BLaER1 (cell line): ENCODE results near the gene ZSCAN32.

Experiments used
- H3K27ac ChIP-seq: shearing (Covaris generic); formaldehyde crosslinking; 2 replicates; pipeline ENCODE4 v1.8.1; 2022
- H3K27me3 ChIP-seq: shearing (Covaris generic); formaldehyde crosslinking; 2 replicates; pipeline ENCODE4 v1.8.1; 2022
- H3K36me3 ChIP-seq: shearing (Covaris generic); formaldehyde crosslinking; 2 replicates; pipeline ENCODE4 v1.8.1; 2022
- H3K4me1 ChIP-seq: shearing (Covaris generic); formaldehyde crosslinking; 2 replicates; pipeline ENCODE4 v1.8.1; 2022
- H3K4me2 ChIP-seq: shearing (Covaris generic); formaldehyde crosslinking; 2 replicates; pipeline ENCODE4 v1.8.1; 2022
- H3K4me3 ChIP-seq: shearing (Covaris generic); formaldehyde crosslinking; 2 replicates; pipeline ENCODE4 v1.8.1; 2022
- H3K9ac ChIP-seq: shearing (Covaris generic); formaldehyde crosslinking; 2 replicates; pipeline ENCODE4 v1.8.1; 2022
- H3K9me3 ChIP-seq: shearing (Covaris generic); formaldehyde crosslinking; 2 replicates; pipeline ENCODE4 v1.8.1; 2022
- H4K20me1 ChIP-seq: shearing (Covaris generic); formaldehyde crosslinking; 2 replicates; pipeline ENCODE4 v1.8.1; 2022
- Cebpa-rat ChIP-seq: shearing (Covaris generic); IDR thresholded peaks from 2 replicates; pipeline ENCODE4 v1.8.1; 2022

Gene ZSCAN32

GRCh38 chr16:3362931-3363330 is 37.9 kb downstream of the ZSCAN32 start:
- H3K4me1 ChIP-seq = no peaks in the 10 kb centered on the region
- no peak overlapping the region for H3K27ac ChIP-seq
- no peaks in the 10 kb centered on the region for H4K20me1 ChIP-seq
- no peak overlapping the region for H3K9ac ChIP-seq
- H3K27me3 ChIP-seq = no peaks in the 10 kb centered on the region
- no peaks in the 10 kb centered on the region for H3K36me3 ChIP-seq
- no peak for TF ChIP-seq Cebpa-rat
- H3K9me3 ChIP-seq = peaks cover 19% of the 10 kb centered on the region
- H3K4me3 ChIP-seq = no peak overlapping the region
- H3K4me2 ChIP-seq = no peak overlapping the region

DNA sequence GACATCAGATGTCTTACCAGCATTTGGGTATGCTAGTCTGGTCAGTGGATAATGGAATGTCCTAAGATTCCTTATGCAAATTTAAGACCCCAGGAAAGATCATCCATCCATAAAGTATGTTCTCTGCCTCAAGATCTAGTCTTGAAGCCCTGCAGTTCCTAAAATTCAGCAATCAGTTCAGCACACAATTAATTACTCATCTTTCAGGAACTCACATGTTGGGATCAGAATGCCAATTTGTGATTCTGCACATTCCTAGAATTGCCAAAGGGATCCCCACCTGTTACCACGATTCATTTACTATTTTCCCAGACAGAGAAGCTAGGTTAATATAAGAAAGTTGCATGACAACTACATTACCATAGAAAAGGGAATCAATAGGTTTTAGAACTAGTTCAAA is 41.9 kb downstream of the ZSCAN32 start:
- H3K9me3 ChIP-seq = peaks cover 56% of the 10 kb centered on the region
- H3K4me1 ChIP-seq = peaks cover 8% of the 10 kb centered on the region
- H3K27ac ChIP-seq = no peak overlapping the region
- no peak overlapping the region for H3K9ac ChIP-seq
- no peaks in the 10 kb centered on the region for H3K27me3 ChIP-seq
- H3K4me3 ChIP-seq = no peak overlapping the region
- H3K4me2 ChIP-seq = no peak overlapping the region
- no peak for TF ChIP-seq Cebpa-rat
- H3K36me3 ChIP-seq = no peaks in the 10 kb centered on the region
- no peaks in the 10 kb centered on the region for H4K20me1 ChIP-seq

DNA sequence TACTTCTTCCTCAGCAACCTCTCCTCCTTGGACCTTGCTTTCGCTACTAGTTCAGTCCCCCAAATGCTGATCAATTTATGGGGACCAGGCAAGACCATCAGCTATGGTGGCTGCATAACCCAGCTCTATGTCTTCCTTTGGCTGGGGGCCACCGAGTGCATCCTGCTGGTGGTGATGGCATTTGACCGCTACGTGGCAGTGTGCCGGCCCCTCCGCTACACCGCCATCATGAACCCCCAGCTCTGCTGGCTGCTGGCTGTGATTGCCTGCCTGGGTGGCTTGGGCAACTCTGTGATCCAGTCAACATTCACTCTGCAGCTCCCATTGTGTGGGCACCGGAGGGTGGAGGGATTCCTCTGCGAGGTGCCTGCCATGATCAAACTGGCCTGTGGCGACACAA is 44.7 kb downstream of the ZSCAN32 start:
- Histone ChIP-seq H3K27ac (no peak overlapping the region), H3K4me3 (no peak overlapping the region), H3K9me3 (peaks cover 63% of the 10 kb centered on the region), H3K27me3 (no peaks in the 10 kb centered on the region), H4K20me1 (no peaks in the 10 kb centered on the region), H3K4me1 (peaks cover 12% of the 10 kb centered on the region), H3K9ac (no peak overlapping the region), H3K36me3 (no peaks in the 10 kb centered on the region), H3K4me2 (no peak overlapping the region)
- no peak for TF ChIP-seq Cebpa-rat

DNA sequence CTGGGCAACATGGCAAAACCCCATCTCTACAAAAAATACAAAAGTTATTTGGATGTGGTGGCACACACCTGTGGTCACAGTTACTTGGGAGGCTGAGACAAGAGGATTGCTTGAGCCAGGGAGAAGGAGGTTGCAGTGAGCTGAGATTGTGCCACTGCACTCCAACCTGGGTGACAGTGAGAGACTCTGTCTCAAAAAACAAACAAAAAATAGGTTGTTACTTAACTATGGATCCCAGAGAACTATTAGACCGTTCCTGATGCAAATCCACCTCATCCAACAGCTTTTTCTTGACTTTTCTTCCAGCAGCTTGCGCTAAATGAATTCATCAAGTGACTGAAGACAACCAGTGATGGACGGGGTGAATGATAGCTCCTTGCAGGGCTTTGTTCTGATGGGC is 45.2 kb downstream of the ZSCAN32 start, which contains the start of gene OR2C1:
Gene OR2C1 (plus strand): TSS at position 301 of the 400 bp plus-strand sequence. CDS start 52 bp downstream, at position 353.
- no peak for TF ChIP-seq Cebpa-rat
- H4K20me1 ChIP-seq = no peaks in the 10 kb centered on the region
- H3K9ac ChIP-seq = no peak within 1 kb of the TSS
- no peaks in the 10 kb centered on the region for H3K27me3 ChIP-seq
- no peaks in the 10 kb centered on the region for H3K36me3 ChIP-seq
- H3K27ac ChIP-seq = no peak within 1 kb of the TSS
- H3K4me2 ChIP-seq = no peak within 1 kb of the TSS
- peaks cover 12% of the 10 kb centered on the region for H3K4me1 ChIP-seq
- H3K9me3 ChIP-seq = peaks cover 61% of the 10 kb centered on the region
- H3K4me3 ChIP-seq = no peak within 1 kb of the TSS

GRCh38 chr16:3349175-3349574 is 51.6 kb downstream of the ZSCAN32 start:
- Histone ChIP-seq H3K27ac (no peak overlapping the region), H3K9me3 (peaks cover 38% of the 10 kb centered on the region), H4K20me1 (no peaks in the 10 kb centered on the region), H3K36me3 (no peaks in the 10 kb centered on the region), H3K4me1 (peaks cover 17% of the 10 kb centered on the region), H3K27me3 (no peaks in the 10 kb centered on the region), H3K4me3 (no peak overlapping the region), H3K9ac (no peak overlapping the region), H3K4me2 (peak overlapping the region; percentile 19; the same call in 1 of the 2 replicates)
- no peak for TF ChIP-seq Cebpa-rat

DNA sequence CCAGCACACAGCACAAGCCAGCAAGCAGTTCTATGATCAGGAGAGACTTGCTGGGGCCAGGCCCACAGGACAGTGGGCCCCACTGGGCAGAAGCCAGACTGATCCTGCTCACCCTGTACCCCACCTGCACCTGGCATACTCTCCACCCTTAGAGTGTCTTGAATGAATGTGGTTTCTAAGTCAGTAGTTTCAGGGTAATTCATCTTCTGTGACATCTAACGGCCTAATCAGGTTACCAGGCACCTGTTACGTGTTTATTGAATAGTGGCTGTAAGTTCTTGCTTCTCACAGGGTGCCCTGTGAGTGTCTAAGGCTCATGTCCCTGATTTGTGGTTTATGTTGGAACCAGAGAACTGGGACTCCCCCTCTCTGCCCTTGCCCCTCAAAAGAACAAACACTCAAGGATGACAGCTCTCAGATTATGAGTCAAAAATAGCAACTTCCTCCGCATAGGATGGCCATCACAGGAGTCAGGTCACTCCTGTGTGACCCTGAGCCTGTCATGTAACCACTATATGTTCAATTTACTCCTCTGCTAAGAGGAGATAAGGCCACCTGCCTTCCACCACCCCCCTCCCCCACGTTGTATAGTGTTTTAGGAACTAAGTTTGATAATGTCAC is 52.1 kb downstream of the ZSCAN32 start:
- Histone ChIP-seq H3K36me3 (no peaks in the 10 kb centered on the region), H3K4me1 (peaks cover 12% of the 10 kb centered on the region), H3K9ac (0 out of 2 replicates have a peak overlapping the region, but pooled peaks have one; percentile 20), H3K4me3 (no peak overlapping the region), H3K4me2 (peak overlapping the region; percentile 19; the same call in 1 of the 2 replicates), H4K20me1 (no peaks in the 10 kb centered on the region), H3K9me3 (peaks cover 38% of the 10 kb centered on the region), H3K27me3 (no peaks in the 10 kb centered on the region), H3K27ac (no peak overlapping the region)
- TF ChIP-seq Cebpa-rat = no peak

DNA sequence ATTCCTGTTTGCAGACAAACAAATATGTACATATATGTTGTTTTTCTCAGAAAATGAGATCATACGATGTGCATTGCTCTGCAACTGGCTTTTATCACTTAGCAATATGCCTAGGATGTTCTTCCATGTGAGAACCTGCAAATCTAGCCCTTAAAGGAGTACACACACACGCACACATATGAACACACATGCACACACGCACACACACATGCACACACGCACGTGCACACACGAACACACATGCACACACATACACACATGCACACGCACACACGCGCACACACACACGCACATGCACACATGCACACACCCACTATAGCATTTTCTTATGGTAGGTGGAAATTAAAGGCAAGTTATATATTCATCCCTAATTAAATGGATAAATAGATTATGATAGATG is 53.2 kb downstream of the ZSCAN32 start:
- H4K20me1 ChIP-seq = no peaks in the 10 kb centered on the region
- no peak overlapping the region for H3K27ac ChIP-seq
- peaks cover 36% of the 10 kb centered on the region for H3K9me3 ChIP-seq
- no peaks in the 10 kb centered on the region for H3K27me3 ChIP-seq
- H3K9ac ChIP-seq = no peak overlapping the region
- H3K4me3 ChIP-seq = no peak overlapping the region
- H3K4me1 ChIP-seq = peaks cover 10% of the 10 kb centered on the region
- no peak overlapping the region for H3K4me2 ChIP-seq
- no peaks in the 10 kb centered on the region for H3K36me3 ChIP-seq
- TF ChIP-seq Cebpa-rat = no peak

- H3K9ac ChIP-seq = no peak overlapping the region
- no peaks in the 10 kb centered on the region for H3K27me3 ChIP-seq
- peaks cover 38% of the 10 kb centered on the region for H3K9me3 ChIP-seq
- H3K4me1 ChIP-seq = peaks cover 10% of the 10 kb centered on the region
- H3K36me3 ChIP-seq = no peaks in the 10 kb centered on the region
- no peak for TF ChIP-seq Cebpa-rat
- no peak overlapping the region for H3K27ac ChIP-seq
- no peaks in the 10 kb centered on the region for H4K20me1 ChIP-seq
- H3K4me3 ChIP-seq = no peak overlapping the region
- no peak overlapping the region for H3K4me2 ChIP-seq
Observed at GRCh38 chr16:3346041-3346440, 54.8 kb downstream of the ZSCAN32 start.
